HG03135 (cell line): ENCODE data around the gene ACTL7A.
"Not testable (repeated sequence)": the region's sequence is repeated elsewhere in the genome, so short reads cannot be mapped to it uniquely, and the experiment has no call there.

Experiments
- ATAC-seq: cut with Tn5 transposase; IDR thresholded peaks from one replicate; pipeline ENCODE4 v1.9.1; 2021; ENCODE audit warnings: mild to moderate bottlenecking, moderate library complexity; ENCODE audit not compliant: unreplicated experiment

ACTL7A gene

DNA sequence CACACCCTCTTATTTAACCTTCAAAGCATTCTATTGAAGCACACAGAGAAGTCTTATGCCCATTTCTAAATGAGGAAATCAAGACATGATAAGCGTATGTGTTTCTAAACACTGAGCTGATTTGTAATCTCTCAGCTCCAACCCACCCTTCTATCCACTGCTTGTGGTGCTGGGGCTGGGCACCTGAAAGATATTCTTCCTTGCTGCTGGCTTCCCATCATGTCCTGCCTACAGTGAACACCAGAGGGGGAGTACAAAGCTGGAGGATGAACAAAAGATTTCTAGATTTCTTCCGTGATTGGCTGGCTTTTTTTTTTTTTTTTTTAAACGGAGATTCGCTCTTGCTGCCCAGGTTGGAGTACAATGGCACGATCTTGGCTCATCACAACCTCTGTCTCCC lies 14.4 kb downstream of the ACTL7A start:
- no peak for ATAC-seq

GRCh38 chr9:108877524-108877923 lies 15.5 kb downstream of the ACTL7A start:
- ATAC-seq = no peak

DNA sequence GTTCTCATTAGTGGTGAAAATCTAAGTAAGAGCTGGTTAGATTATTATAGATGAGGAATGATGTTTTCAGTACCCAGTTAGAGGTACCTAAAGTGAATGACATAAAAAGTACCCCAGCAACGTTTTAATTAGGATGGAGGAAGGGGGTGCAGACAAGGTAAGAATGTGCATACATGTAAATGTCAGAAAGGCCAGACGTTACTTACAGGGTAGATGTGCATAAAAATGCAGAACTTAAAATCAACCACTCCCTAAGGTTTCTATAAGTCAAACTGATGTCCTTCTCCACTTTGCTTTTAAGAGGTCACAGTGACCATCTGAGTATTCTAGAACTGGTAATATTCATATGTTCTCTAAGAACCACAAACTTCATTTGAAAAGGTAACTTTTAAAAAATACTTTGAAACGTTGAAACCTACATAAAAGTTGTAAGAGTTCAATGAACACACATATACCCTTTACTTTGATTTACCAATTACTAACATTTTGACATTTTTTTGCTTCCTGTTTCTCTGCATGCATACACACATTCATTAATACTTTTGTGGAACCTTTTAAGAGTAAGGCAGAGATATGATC lies 18.8 kb downstream of the ACTL7A start:
- no peak for ATAC-seq

DNA sequence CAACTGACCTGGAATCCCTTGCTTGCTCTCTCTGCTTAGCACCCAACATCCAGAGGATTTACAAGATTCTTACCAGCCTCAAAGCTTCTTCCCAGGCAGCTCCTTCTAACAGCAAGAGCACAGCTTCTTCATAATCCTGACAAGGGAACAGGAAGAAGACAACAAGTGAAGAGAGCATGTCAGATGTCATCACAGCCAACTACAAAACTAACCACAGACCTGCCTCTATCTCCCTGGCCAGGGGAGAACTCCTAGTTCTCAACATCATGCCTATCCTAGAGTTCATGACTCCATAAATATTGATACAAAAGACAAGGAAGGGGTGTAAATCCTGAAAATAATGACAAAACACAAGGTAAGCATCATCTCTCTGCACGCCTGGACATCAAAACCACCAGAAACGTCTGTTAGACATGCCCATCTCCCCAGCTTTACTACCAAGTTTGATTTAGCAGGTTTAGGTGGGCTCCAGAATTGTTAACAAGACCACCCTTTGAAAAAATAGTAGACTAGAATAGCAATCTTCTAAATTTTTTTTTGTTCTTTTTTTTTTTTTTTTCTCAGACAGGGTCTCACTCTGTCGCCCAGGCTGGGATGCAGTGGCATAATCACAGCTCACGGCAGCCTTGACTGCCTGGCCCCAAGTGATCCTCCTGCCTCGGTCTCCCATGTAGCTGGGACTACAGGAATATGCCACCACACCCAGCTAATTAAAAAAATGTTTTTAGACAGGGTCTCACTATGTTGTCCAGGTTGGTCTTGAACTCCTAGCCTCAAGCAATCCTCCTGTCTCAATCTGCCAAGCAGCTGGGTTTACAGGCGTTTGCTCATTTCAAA lies 20.2 kb downstream of the ACTL7A start:
- ATAC-seq = no peak

DNA sequence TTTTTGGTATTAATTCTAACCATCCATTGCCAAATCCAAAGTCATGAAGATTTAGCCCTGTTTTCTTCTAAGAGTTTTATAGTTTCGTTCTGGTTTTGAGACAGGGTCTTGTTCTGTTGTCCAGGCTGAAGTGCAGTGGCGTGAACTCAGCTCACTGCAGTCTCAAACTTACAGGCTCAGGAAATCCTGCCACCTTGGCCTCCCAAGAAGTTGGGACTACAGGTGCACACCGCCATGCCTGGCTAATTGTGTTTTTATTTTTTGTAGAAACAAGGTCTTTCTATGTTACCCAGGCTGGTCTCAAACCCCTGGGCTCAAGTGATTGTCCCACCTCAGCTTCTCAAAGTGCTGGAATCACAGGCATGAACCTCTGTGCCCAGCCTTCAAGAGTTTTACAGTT lies 21.0 kb downstream of the ACTL7A start:
- ATAC-seq = no peak

DNA sequence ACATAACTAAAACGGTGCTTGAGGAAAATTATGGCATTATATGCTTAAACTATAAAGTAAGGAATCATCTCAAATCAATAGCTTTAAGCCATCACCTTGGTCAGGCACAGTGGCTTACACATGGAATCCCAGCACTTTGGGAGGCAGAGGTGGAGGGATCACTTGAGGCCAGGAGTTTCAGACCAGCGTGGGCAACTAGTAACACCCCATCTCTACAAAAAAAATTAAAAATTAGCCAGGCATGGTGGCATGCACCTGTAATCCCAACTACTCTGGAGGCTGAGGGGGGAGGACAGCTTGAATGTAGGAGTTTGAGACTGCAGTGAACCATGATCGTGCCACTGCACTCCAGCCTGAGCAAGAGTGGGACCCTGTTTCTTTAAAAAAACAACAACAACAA lies 22.6 kb downstream of the ACTL7A start:
- no peak for ATAC-seq

DNA sequence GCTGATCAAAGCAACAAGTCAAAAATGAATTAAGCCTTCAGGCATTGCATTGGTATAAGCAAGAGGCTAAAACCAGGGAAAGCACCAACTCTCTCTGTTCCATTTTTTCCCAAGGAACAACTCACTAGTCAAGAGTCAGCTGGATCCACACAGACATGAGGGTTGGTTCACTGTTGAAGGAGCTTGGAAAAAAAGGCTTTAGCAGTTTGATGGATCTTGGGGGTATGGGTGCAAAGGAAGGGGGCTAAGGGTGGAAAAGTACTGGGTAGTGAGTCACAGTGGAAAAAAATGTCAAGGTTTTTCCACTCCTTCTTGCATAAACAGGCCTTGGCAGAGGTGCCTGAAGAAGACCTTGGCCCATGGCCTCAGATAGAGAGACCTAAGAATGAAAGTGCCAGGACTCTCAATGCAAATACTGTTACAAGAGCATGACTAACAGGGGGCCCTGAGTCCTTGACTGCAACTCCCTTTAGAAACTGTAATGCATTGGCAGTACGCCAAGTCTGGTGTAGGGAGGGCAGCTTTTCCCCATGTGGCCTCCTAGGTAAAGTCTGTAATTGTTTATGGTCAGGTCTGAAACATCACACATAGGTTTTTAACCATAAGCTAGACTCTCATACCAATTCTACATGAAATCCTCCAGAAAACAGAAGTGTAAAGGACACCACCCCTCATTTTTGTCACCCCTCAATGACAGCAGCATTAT lies 23.7 kb downstream of the ACTL7A start:
- peak; percentile 100 for ATAC-seq

GRCh38 chr9:108886594-108887271 lies 24.7 kb downstream of the ACTL7A start:
- not testable (repeated sequence) for ATAC-seq

DNA sequence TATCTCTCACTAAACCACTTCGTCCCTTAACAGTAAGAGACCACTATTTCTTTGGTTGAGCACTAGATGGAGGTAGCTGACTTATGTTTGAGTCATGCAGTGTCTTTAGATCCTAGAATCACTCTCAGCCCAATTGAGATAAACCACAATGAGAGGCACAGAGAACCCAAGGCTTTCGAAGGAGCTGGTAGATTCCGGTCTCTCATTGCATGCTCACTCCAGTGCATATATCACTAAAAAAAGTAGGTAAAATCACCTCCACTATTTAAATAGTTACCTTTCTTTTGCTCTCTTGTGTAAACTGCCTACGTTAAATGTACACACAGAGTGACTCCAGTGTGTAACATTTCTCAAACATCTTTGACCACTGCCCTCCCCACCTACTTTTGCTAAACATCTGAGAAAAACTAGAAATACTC lies 27.6 kb downstream of the ACTL7A start:
- ATAC-seq = no peak

- no peak for ATAC-seq
Observed at GRCh38 chr9:108894225-108894997, 32.3 kb downstream of the ACTL7A start.

DNA sequence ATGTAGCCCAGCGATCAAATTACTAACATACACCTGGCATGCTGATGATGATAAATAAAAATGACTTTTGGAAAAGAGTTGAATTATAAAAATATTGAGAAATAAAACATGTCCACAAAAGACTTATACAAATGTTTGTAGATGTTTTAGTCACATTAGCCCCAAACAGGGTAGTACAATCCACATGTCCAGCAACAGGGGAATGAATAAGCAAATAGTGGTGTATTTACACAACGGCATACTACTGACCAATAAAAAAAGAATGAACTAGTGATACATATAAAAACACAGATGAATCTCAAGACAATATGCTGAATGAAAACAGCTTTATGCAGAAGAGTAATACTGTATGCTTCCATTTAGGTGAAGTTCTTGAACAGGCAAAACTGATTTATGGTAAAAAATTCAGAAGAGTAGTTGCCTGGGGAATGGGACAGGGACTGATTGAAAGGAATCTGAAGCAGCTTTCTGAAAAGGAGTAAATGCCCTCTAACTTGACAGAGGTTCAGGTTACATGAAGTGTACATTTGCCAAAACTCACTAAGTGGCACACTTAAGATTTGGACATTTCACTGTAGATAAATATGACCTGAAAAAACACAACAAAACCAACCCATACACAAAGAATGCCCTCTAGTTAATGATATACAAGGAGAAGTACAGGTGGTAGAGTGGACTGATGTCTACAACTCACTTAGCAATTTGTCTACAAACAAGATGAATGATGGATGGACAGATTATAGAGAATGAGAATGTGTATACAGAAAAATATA lies 35.4 kb downstream of the ACTL7A start:
- no peak for ATAC-seq

DNA sequence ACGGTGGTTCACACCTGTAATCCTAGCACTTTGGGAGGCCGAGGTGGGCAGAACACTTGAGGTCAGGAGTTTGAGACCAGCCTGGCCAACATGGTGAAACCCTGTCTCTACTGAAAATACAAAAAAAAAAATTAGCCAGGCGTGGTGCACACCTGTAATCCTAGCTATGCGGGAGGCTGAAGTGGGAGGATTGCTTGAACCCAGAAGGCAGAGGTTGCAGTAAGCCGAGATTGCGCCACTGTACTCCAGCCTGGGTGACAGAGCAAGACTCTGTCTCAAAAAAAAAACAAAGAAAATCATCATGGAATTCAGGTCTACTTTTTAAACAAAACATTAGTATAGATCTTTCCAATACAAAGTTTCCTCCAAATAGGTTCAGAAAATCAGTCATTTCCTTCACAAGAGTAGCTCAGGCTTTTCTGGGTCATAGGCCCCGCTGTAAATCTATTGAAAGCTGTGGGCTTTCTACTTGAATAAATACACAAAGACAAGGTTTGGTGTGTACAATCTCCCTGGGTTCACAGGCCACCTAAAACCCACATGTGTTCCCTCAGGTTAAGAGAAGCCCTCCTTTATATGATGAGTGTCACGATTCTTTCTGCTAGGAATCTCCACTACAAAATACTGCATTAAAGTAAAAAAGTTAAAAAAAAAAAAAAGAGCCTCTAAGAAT lies 37.1 kb downstream of the ACTL7A start:
- ATAC-seq = not testable (repeated sequence)

- ATAC-seq = no peak
Observed at GRCh38 chr9:108900176-108900575, 38.1 kb downstream of the ACTL7A start.

DNA sequence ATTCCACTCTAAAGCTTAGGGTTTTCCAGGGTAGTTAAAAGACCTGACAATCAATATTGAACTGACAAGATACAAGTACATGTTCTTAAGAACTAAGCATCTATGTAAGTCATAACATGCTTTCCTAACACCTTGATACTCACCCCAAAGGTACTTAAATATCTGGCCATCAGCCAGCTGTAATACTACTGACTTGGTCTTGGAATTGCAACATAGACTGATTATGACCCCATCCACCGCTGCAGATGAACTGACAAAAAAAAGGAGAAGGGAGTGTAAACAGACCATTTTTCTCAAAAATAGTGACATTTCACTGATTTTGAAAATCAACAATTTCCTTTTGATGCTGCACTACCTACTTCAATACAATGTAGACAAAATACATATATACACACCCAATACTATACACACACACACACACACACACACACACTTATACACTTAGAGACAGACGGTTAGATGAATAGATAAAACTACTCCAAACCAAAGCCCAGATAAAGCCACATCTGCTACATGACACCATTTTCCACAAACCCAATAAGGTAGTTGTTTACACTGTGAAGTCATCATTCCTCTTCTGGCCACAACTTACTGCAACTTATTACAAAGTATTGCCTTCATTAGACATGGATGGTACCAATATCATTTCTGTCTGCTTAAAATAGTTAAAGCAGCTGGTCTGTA lies 41.5 kb downstream of the ACTL7A start:
- no peak for ATAC-seq

- ATAC-seq = no peak
Observed at GRCh38 chr9:108904161-108904560, 42.1 kb downstream of the ACTL7A start.

DNA sequence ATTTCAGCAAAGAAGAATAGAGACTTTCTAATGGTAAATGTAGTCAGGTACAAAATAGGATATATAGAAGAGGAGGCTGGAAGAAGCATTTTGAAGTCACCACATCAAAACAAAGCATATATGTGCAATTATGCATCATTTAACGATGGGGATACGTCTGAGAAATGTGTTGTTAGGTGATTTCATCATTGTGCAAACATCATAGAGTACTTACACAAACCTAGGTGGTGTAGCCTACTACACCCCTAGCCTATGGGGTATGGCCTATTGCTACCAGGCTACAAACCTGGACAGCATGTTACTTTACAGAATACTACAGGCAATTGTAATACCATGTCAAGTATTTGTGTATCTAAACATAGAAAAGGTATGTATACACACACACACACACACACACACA lies 43.4 kb downstream of the ACTL7A start:
- ATAC-seq = no peak

DNA sequence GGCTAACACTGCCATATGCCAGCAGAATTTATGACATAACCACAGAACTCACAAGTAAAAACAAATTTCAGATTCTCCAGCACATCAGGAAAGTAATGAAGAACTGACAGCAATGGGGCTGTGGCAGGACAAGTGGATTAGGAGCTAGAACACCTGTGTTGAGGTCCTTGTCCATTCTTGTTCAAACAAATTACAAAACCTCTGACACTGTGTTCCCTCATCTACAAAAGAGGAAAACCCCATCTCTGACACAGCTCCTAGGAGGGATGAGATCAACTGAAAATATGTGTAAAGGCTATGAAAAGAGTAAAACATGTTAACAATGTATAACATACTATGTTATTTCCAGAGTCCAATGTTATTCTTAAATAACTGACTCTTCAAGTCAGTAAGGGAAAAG lies 48.3 kb downstream of the ACTL7A start:
- ATAC-seq = no peak

GRCh38 chr9:108910914-108911313 lies 48.8 kb downstream of the ACTL7A start:
- ATAC-seq = no peak

- ATAC-seq = no peak
Observed at GRCh38 chr9:108911820-108912219, 49.8 kb downstream of the ACTL7A start.
